ENCODE data around the gene CCDC194.

- TF ChIP-seq CTCF (IDR thresholded peaks at IDR 0.05) (no peak), POLR2A (IDR thresholded peaks at IDR 0.05) (no peak)
These were observed 7.6 kb upstream of the CCDC194 start for GRCh38 chr19:17401628-17402027.
